ENCODE measurements around the gene LARGE1.

The LARGE1 gene

DNA sequence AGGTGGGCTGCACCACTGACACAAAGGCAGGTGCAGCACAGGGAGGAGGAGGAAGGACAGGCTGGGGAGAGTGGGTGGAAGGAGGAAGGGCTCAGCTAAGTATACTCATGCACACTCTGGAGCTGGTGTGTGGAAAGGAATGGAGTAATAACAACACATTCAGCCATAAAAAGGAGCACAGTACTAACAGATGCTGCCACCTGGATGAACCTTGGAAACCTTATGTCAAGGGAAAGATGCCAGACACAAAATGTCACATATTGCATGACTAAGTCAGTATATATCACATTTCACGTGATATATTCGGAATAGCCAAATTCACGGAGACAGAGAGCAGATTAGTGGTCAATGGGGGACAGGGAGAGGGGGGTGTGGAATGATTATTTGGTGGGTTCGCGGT lies 472.5 kb downstream of the LARGE1 start:
- Histone ChIP-seq H3K4me3 (ENCODE audit: insufficient read depth, low read length, poor library complexity, severe bottlenecking) (no peak overlapping the region), H4K20me1 (ENCODE audit: low read depth, low read length) (no peaks in the 10 kb centered on the region), H3K9me3 (ENCODE audit: insufficient read depth, low read length) (no peaks in the 10 kb centered on the region), H3K9me2 (replicated peaks; ENCODE audit: insufficient read depth, low read length) (no peaks in the 10 kb centered on the region), H3K9ac (ENCODE audit: low read length) (no peak overlapping the region), H2AFZ (ENCODE audit: low read depth, low read length, severe bottlenecking) (no peak overlapping the region), H3F3A (ENCODE audit: insufficient read depth) (no peaks in the 10 kb centered on the region), H3K27ac (ENCODE audit: low read depth, low read length) (no peak overlapping the region), H3K79me2 (ENCODE audit: insufficient read depth, low read length) (no peaks in the 10 kb centered on the region), H3K27me3 (ENCODE audit: low read length) (no peaks in the 10 kb centered on the region), H3K4me2 (ENCODE audit: low read depth, low read length, poor library complexity, severe bottlenecking) (no peak overlapping the region), H3K36me3 (ENCODE audit: low read length) (no peaks in the 10 kb centered on the region)
- TF ChIP-seq EZH2phosphoT487 (conservative IDR thresholded peaks at IDR 0.05; ENCODE audit: low read length) (no peak), CTCF (IDR thresholded peaks at IDR 0.05; ENCODE audit: insufficient read depth, low read length, poor library complexity, severe bottlenecking) (no peak)

GRCh38 chr22:33443683-33444082 lies 476.6 kb downstream of the LARGE1 start:
- no peak overlapping the region for H3K9ac ChIP-seq (ENCODE audit: low read length)

DNA sequence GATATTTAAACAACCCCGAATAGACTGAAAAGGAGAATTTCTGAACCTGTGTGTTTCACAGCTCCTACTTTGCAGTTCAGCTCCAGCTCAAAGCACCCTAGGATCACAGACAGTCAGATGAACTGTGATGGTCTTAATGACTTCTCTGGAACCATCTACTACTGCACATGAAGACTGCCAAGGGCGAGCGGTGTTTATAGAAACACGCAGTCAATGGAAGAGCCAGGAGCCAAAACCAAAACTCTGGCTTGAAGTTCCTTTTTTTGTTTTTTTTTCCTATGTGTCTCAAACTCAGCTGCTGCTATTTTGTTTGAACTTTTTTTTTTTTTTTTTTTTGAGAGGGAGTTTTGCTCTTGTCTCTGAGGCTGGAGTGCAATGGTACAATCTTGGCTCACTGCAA lies 479.5 kb downstream of the LARGE1 start:
- Histone ChIP-seq H3K9me2 (replicated peaks; ENCODE audit: insufficient read depth, low read length) (no peaks in the 10 kb centered on the region), H3K9ac (ENCODE audit: low read length) (no peak overlapping the region), H3K27me3 (ENCODE audit: low read length) (no peaks in the 10 kb centered on the region), H3K9me3 (ENCODE audit: insufficient read depth, low read length) (no peaks in the 10 kb centered on the region), H3K4me2 (ENCODE audit: low read depth, low read length, poor library complexity, severe bottlenecking) (no peak overlapping the region), H3K36me3 (ENCODE audit: low read length) (no peaks in the 10 kb centered on the region), H3K79me2 (ENCODE audit: insufficient read depth, low read length) (no peaks in the 10 kb centered on the region), H2AFZ (ENCODE audit: low read depth, low read length, severe bottlenecking) (no peak overlapping the region), H4K20me1 (ENCODE audit: low read depth, low read length) (no peaks in the 10 kb centered on the region), H3K27ac (ENCODE audit: low read depth, low read length) (no peak overlapping the region), H3F3A (ENCODE audit: insufficient read depth) (no peaks in the 10 kb centered on the region), H3K4me3 (ENCODE audit: insufficient read depth, low read length, poor library complexity, severe bottlenecking) (no peak overlapping the region)
- no peak for TF ChIP-seq EZH2phosphoT487 (conservative IDR thresholded peaks at IDR 0.05; ENCODE audit: low read length)
- no peak for TF ChIP-seq CTCF (IDR thresholded peaks at IDR 0.05; ENCODE audit: insufficient read depth, low read length, poor library complexity, severe bottlenecking)

More at GRCh38 chr22:33443683-33444082, 476.6 kb downstream of the LARGE1 start:
- H3K36me3 ChIP-seq (ENCODE audit: low read length): no peaks in the 10 kb centered on the region
- H3F3A ChIP-seq (ENCODE audit: insufficient read depth): no peaks in the 10 kb centered on the region
- no peak for TF ChIP-seq CTCF (IDR thresholded peaks at IDR 0.05; ENCODE audit: insufficient read depth, low read length, poor library complexity, severe bottlenecking)
- H2AFZ ChIP-seq (ENCODE audit: low read depth, low read length, severe bottlenecking): no peak overlapping the region
- H3K9me3 ChIP-seq (ENCODE audit: insufficient read depth, low read length): no peaks in the 10 kb centered on the region
- no peak overlapping the region for H3K4me2 ChIP-seq (ENCODE audit: low read depth, low read length, poor library complexity, severe bottlenecking)
- H4K20me1 ChIP-seq (ENCODE audit: low read depth, low read length): no peaks in the 10 kb centered on the region
- no peak overlapping the region for H3K4me3 ChIP-seq (ENCODE audit: insufficient read depth, low read length, poor library complexity, severe bottlenecking)
- no peak overlapping the region for H3K27ac ChIP-seq (ENCODE audit: low read depth, low read length)
- no peaks in the 10 kb centered on the region for H3K9me2 ChIP-seq (replicated peaks; ENCODE audit: insufficient read depth, low read length)
- no peaks in the 10 kb centered on the region for H3K27me3 ChIP-seq (ENCODE audit: low read length)
- H3K79me2 ChIP-seq (ENCODE audit: insufficient read depth, low read length): no peaks in the 10 kb centered on the region

- Histone ChIP-seq H3K9me2 (replicated peaks; ENCODE audit: insufficient read depth, low read length) (no peaks in the 10 kb centered on the region), H3K9me3 (ENCODE audit: insufficient read depth, low read length) (no peaks in the 10 kb centered on the region), H3K27ac (ENCODE audit: low read depth, low read length) (no peak overlapping the region), H2AFZ (ENCODE audit: low read depth, low read length, severe bottlenecking) (no peak overlapping the region), H3K4me2 (ENCODE audit: low read depth, low read length, poor library complexity, severe bottlenecking) (no peak overlapping the region), H3F3A (ENCODE audit: insufficient read depth) (no peaks in the 10 kb centered on the region), H3K9ac (ENCODE audit: low read length) (no peak overlapping the region), H3K27me3 (ENCODE audit: low read length) (no peaks in the 10 kb centered on the region), H3K36me3 (ENCODE audit: low read length) (no peaks in the 10 kb centered on the region), H3K79me2 (ENCODE audit: insufficient read depth, low read length) (no peaks in the 10 kb centered on the region), H3K4me3 (ENCODE audit: insufficient read depth, low read length, poor library complexity, severe bottlenecking) (no peak overlapping the region), H4K20me1 (ENCODE audit: low read depth, low read length) (no peaks in the 10 kb centered on the region)
- TF ChIP-seq EZH2phosphoT487 (conservative IDR thresholded peaks at IDR 0.05; ENCODE audit: low read length): no peak
- TF ChIP-seq CTCF (IDR thresholded peaks at IDR 0.05; ENCODE audit: insufficient read depth, low read length, poor library complexity, severe bottlenecking): no peak
These were observed 482.0 kb downstream of the LARGE1 start for GRCh38 chr22:33438273-33438672.

All from SU-DHL-6 (cell line).